Stimulated activated CD8-positive, alpha-beta memory T cell treated with anti-CD3 and anti-CD28 coated beads, Interleukin-15, amount 100 ng/mL, for 1 hour (primary cell): ENCODE data around the gene RRN3.
"Not testable (repeated sequence)": the region's sequence is repeated elsewhere in the genome, so short reads cannot be mapped to it uniquely, and the experiment has no call there.

Experiments used
- DNase-seq: peaks from one replicate; pipeline ENCODE4 v3.0.0-alpha.2; 2020; ENCODE audit warnings: low read depth

RRN3 gene, protein sequence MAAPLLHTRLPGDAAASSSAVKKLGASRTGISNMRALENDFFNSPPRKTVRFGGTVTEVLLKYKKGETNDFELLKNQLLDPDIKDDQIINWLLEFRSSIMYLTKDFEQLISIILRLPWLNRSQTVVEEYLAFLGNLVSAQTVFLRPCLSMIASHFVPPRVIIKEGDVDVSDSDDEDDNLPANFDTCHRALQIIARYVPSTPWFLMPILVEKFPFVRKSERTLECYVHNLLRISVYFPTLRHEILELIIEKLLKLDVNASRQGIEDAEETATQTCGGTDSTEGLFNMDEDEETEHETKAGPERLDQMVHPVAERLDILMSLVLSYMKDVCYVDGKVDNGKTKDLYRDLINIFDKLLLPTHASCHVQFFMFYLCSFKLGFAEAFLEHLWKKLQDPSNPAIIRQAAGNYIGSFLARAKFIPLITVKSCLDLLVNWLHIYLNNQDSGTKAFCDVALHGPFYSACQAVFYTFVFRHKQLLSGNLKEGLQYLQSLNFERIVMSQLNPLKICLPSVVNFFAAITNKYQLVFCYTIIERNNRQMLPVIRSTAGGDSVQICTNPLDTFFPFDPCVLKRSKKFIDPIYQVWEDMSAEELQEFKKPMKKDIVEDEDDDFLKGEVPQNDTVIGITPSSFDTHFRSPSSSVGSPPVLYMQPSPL

DNA sequence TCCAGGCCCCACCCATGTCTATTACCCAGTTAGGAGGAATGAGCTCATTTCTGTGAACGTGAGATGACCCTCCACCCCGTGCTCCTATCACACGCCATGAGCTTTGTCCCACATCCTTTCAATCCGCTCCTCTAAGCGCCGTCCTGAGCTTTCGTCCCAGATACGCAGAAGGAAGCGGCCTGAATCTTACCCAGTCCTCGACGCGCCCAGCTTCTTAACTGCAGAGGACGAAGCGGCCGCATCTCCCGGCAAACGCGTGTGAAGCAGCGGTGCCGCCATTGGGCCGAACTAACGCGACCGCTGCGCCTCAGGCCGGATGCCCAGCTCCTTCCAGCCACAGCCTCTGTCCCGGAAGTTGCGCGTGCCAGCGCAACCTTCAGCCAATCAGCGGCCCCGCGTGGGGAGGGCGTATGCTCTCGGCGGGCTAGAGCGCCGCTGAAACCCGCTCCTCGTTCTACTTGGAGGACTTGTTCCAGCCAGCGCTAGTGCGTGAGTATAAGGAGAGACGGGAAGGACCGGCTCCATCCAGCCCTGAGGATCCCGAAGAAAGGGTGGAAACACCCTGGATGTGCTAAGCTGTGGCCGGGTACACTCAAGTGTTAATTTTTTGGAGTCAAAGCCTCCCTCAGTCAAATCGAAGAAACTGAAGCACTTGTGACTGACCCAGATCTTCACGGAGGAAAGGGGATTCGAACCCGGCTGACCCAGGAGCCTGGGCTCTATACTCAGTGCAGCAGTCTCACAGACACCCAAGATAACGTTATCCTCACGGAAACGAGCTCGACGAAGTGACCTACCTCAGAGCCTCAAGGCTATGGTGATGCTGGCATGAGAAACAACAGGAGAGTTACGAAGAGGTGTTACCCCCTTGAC, at the start of gene RRN3:
TSS of gene RRN3 (minus strand) at position 318 of the 873 bp plus-strand sequence. CDS start at position 279, 39 bp downstream.
- DNase-seq, result peak; percentile 70

DNA sequence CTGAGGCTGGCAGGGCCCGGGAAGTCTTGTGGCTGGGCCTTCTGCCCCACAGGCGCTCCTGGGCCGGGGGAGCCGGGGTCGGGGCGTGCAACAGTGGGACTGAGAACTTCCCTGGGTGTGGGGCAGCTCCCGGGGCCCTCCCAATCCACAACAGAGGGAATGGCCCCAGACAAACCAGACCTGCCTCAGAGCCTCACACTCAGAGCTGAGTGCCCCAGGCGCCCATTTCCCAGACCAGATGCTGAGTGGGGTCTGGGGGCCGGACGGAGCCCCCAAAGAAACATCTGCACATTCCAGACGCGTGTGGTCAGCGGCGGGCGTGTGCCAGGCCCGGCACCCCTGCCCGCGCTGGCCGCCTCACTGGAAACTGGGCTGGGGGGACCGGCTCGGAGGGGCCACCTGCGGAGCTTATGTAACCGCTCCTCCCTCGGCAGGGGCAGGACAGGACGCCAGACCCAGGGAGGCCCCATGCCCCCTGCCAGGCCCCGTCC, 49.6 kb upstream of the RRN3 start:
- not testable (repeated sequence) for DNase-seq

GRCh38 chr16:15142891-15143600, 49.0 kb upstream of the RRN3 start:
- not testable (repeated sequence) for DNase-seq

- DNase-seq, result not testable (repeated sequence)
Measured at GRCh38 chr16:15142107-15142890, 48.2 kb upstream of the RRN3 start.

GRCh38 chr16:15141586-15141985, 47.5 kb upstream of the RRN3 start:
- DNase-seq, result no peak

GRCh38 chr16:15140444-15141365, 46.6 kb upstream of the RRN3 start:
- not testable (repeated sequence) for DNase-seq

DNA sequence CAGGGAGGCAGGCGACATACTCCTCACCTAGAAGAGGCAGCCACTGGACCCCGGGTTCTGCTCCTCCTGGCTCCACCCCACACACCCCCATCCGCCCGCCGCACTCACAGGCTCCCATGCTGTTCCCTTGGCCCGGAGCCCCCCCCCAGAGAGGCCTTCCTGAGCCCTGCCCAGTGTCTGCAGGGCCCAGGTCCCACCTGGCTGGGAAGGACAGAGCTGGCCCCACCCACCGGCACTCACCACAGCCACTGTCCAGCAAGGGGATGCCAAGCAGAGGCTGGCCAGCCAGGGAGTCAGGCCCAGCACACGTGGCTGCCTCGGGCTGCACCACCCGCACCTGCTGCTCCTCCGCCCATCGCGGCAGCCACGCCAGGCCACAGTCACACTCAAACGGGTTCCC, 43.4 kb upstream of the RRN3 start:
- DNase-seq, result not testable (repeated sequence)

- DNase-seq, result not testable (repeated sequence)
Measured at GRCh38 chr16:15135483-15136360, 41.6 kb upstream of the RRN3 start.

GRCh38 chr16:15134752-15135482, 40.8 kb upstream of the RRN3 start:
- DNase-seq, result not testable (repeated sequence)

GRCh38 chr16:15133554-15133953, 39.5 kb upstream of the RRN3 start:
- not testable (repeated sequence) for DNase-seq

DNA sequence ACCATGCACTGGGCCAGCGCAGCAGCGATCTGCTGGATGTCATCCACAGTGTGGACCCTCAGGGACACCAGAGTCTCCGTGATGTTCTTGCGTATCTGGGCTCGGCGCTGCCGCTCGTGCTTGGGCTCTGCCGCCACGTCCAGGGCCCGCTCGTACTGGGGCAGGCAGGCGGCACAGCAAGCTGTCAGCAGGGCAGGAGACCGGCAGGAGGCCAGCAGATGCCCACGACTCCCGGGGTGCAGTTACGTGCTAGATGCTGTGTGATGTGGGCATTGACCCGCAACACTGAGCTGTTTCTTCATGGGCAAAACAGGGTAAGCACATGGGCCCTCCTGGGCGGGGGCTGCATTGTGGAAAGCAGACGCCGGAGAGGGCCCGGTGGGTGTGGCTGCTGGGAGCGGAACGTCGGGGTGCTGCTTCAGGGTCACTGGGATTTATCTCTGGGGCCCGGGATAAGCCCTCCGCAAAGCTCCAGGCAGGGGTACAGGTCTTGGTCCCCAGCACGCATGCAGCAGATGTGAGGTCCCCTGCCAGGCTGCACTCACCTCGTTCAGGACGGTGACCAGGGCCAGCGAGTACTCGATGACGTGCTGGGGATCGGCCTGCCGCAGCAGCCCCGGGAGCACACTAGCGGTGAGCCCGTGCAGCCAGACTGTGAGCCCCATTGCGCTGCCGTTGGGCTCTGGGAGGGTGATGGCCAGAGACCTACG, 38.8 kb upstream of the RRN3 start:
- DNase-seq, result not testable (repeated sequence)

GRCh38 chr16:15130943-15131700, 37.0 kb upstream of the RRN3 start:
- DNase-seq, result not testable (repeated sequence)

DNA sequence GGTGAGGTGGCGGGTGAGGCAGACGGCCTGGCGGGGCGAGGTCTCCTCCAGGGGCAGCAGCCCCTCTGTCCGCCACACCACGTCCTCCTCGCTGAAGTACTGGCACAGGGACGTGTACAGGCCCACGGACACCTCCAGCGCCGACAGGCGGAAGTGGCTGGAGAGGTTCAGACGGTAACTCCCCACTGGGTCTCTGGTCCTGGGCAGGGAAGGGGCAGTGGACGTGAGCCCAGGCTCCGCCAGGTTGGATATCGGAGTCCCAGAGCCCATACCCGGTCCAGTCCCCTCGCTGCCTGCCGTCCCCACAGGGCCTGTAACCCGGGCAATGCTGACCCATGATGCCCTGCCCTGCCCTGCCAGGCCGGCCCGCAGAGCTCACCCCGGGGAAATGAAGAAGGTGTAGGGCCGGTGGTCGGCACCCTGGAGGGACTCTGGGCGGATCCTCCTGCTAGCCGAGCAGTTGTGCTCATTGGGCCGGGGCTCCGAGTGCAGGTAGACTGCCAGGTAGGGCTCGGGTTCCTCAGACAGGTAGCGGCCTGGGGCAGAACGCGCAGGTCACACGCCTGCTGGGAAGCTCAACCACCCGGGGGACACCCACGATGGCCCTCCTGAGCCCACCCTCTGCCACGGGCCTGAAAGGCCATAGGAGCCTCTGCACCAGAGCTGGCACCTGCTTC, 36.3 kb upstream of the RRN3 start:
- not testable (repeated sequence) for DNase-seq

GRCh38 chr16:15127641-15128425, 33.8 kb upstream of the RRN3 start:
- DNase-seq, result not testable (repeated sequence)
